ENCODE data around the gene VANGL1.

VANGL1 gene

DNA sequence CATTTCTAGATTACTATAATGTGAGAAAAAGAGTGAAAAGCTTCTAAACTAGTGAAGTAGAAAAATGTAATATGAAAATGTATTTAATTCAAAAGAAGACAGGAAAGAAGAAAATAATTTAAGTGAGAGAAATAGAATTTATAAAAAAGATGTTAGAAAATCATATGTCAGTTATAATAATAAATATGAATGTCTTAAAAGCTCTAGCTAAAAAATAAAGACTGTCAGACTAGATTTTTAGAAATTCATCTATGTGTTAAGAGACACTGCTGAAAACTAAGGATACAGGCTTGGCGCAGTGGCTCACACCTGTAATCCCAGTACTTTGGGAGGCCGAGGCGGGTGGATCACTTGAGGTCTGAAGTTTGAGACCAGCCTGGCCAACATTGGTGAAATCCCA, 37.3 kb upstream of the VANGL1 start:
- TF ChIP-seq, protein P1, sequence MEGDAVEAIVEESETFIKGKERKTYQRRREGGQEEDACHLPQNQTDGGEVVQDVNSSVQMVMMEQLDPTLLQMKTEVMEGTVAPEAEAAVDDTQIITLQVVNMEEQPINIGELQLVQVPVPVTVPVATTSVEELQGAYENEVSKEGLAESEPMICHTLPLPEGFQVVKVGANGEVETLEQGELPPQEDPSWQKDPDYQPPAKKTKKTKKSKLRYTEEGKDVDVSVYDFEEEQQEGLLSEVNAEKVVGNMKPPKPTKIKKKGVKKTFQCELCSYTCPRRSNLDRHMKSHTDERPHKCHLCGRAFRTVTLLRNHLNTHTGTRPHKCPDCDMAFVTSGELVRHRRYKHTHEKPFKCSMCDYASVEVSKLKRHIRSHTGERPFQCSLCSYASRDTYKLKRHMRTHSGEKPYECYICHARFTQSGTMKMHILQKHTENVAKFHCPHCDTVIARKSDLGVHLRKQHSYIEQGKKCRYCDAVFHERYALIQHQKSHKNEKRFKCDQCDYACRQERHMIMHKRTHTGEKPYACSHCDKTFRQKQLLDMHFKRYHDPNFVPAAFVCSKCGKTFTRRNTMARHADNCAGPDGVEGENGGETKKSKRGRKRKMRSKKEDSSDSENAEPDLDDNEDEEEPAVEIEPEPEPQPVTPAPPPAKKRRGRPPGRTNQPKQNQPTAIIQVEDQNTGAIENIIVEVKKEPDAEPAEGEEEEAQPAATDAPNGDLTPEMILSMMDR (conservative IDR thresholded peaks at IDR 0.05; ENCODE audit: low read depth, low read length) = no peak
- no peak overlapping the region for H3K4me3 ChIP-seq (ENCODE audit: low read length)
- no peak for DNase-seq (ENCODE audit: low read depth)

DNA sequence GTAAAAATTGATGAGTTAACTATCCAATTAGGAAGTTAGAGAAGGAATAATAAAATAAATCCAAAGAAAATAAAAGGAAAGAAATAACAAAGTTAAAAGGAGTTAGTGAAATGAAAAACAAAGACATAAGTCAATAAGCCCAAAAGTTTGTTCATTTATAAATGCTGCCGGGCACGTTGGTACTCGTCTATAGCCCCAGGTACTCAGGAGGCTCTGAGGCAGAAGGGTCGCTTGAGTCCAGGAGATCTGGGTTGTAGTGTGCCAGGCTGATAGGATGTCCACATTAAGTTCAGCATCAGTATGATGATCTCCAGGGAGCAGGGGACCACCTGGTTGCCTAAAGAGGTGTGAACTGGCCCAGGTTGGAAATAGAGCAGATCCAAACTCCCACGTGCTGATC, 35.5 kb upstream of the VANGL1 start:
- no peak for DNase-seq (ENCODE audit: low read depth)
- no peak overlapping the region for H3K4me3 ChIP-seq (ENCODE audit: low read length)
- TF ChIP-seq, protein P1 (conservative IDR thresholded peaks at IDR 0.05; ENCODE audit: low read depth, low read length) = no peak

DNA sequence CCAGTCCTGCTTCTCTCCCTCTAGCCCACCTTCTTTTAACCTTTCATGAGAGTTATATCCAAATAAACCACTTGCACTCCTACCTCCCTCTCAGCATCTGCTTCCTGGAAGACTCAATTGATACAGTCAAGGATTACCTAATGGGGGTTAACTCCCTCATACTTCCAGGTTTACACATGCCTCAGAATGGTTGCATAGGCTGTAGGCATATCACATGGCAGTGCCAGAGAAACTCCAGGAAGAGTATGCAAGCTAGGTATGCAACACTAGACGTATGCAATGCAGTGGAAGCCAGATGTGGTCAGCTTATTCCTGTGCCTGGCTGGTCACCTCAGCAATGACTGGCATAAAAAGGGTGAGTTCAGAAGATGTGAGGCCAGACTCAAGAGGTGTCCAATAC, 32.7 kb upstream of the VANGL1 start:
- DNase-seq (ENCODE audit: low read depth) = no peak
- TF ChIP-seq, protein P1 (conservative IDR thresholded peaks at IDR 0.05; ENCODE audit: low read depth, low read length) = no peak
- no peak overlapping the region for H3K4me3 ChIP-seq (ENCODE audit: low read length)

DNA sequence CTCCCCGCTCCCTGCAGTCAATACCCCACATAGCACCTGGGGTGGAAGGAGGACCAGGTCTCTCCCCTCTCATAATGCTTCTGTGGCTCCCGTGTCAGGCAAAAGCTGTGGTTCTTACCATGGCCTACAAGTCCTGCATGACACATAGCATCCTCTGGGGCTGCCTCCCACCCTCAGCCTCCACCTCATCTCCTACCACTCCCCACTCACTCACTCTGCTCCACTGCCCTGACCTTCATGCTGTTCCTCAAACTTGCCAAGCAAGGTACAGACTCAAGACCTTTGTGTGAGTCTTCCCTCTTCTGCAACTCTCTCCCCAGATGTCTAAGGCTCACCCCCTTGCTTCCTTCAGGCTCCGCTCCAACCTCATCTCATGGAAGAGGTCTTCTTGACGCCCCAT, 28.0 kb upstream of the VANGL1 start:
- TF ChIP-seq, protein P1 (conservative IDR thresholded peaks at IDR 0.05; ENCODE audit: low read depth, low read length) = no peak
- DNase-seq (ENCODE audit: low read depth) = no peak
- no peak overlapping the region for H3K4me3 ChIP-seq (ENCODE audit: low read length)

DNA sequence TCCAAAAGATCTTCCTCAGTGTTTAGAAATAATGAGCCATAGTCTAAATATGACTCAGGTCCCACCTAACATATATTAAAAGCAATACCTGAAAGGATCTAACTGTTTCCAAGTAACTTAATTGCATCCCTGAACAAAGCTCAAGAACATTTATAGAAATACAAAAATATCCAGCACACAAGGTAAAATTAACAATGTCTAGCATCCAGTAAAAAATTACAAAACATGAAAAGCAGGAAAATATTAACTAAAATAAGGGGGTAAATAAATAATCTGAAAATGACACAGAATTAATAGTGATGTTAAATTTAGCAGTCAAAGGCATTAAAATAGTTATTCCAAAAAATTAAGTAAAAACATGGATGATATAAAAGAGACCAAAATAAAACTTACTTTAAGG, 21.3 kb upstream of the VANGL1 start:
- no peak overlapping the region for H3K4me3 ChIP-seq (ENCODE audit: low read length)
- no peak for DNase-seq (ENCODE audit: low read depth)
- TF ChIP-seq, protein P1 (conservative IDR thresholded peaks at IDR 0.05; ENCODE audit: low read depth, low read length) = no peak

DNA sequence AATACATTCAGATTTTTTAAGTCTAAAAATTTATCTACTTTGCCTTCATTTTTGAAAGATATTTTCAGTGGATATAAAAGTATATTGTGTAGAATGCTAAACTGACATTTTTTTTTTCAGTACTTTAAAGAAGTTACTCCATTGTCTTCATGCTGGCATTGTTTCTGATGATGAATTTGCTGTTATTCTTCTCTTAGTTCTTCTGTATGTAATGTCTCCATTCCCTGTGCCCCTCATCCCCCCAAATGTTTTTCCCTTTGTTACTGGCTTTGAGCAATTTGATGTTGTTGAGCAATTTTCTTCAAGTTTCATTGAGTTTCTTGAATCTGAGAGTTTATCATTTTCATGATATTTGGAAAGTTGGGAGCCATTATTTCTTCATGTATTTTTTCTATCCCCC, 20.8 kb upstream of the VANGL1 start:
- TF ChIP-seq, protein P1 (conservative IDR thresholded peaks at IDR 0.05; ENCODE audit: low read depth, low read length) = no peak
- H3K4me3 ChIP-seq (ENCODE audit: low read length) = no peak overlapping the region
- DNase-seq (ENCODE audit: low read depth) = no peak

DNA sequence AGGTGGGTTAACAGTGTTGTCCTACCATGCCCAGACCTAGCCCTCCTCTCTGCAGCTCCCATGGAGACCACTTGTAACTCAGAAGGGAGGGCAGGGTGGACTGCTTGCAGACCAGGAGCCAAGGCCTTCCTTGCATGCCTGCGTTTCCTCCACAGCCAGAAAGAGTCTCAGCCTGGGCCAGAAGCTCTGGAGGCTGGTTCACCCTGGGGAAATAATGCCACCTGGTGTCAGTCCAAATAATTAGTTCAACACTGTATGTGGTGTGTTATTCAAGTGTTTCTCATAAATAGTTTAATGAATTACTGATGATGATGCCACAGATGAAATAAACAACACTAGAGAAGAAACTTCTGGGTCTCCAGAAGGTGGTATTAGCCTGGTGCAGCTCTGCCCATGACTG, 16.9 kb upstream of the VANGL1 start:
- TF ChIP-seq, protein P1 (conservative IDR thresholded peaks at IDR 0.05; ENCODE audit: low read depth, low read length) = peak; percentile 27
- no peak for DNase-seq (ENCODE audit: low read depth)
- H3K4me3 ChIP-seq (ENCODE audit: low read length) = no peak overlapping the region

Data from retinal pigment epithelial cell (primary cell).